LHCN-M2 (cell line): ENCODE data around the gene HHAT. TPM values are rescaled to one million over a fixed set of nuclear protein-coding genes. Genes with fewer than 3 reads are reported as not detected.

ENCODE experiments used
- DNase-seq: peaks from one replicate; pipeline ENCODE4 v3.0.0-alpha.2; 2012; ENCODE audit warnings: low read depth
- total RNA-seq: library from RNA; depleted of rRNA; stranded (reverse); fragments of >200 nt; gene quantifications from 2 replicates; pipeline ENCODE4 v1.2.3, GENCODE V29; 2014

Gene HHAT
- total RNA-seq, 1 experiment from 2014 or later = 24.6 TPM

- DNase-seq = no peak
Measured at GRCh38 chr1:210482491-210482890, 153.8 kb downstream of the HHAT start.

GRCh38 chr1:210482945-210483617, 154.4 kb downstream of the HHAT start:
- DNase-seq = no peak

- DNase-seq = no peak
Measured at GRCh38 chr1:210483821-210484220, 155.1 kb downstream of the HHAT start.

DNA sequence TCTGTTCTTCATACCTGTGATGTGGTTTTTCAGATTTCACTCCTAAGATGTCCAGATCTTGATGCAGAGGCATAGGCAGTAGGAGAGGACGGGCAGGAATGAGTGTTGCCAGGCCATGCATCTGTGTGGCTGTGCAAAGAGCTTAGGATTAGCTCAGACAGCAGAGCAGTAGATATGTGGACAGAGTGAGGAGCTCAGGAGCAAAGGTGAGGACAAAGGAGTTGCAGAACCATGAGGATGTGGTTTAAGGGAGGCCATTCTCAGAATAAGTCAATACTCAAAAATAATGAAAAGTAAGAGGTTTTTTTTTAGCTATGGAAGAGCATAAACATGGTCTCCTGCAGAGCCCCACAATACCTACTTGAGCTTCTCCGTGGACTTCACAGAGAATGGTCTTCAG, 158.3 kb downstream of the HHAT start:
- no peak for DNase-seq

DNA sequence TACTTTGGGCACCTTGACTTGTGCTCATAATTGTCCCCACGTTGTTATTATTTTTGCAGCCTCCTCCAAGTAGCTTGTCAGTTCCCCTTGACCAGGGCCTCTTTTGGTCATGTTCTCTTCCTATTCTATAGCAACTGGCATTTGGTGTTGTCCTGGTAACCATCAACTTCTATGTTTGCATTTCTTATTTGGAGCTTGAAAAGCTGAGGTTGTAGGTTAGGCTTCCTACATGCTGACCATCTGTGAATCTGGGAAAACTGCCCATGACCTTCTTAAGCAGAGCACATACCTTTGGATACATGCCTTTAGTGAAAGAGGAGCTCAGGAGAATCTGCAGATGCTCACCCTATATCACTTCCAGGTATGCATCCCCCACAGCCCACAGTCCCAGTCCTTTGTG, 160.8 kb downstream of the HHAT start:
- no peak for DNase-seq

GRCh38 chr1:210490781-210491180, 162.1 kb downstream of the HHAT start:
- DNase-seq = no peak

DNA sequence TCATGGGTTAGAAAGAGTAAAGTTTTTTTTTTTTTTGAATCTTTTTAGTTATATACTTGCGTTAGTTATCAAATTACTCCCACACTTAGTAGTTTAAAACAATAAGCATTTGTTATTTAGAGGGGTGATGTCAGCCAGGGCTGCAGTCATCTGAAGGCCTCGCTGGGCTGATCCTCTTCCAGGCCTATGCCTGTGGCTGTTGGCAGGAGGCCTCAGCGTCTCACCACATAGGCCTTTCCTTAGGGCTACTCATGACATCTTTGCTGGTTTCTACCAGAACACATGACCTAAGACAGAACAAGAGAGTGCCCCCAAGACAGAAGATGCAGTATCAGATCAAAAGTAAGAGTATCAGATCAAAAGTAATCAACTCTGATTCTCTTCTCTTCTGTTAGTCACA, 167.4 kb downstream of the HHAT start:
- peak; percentile 66 for DNase-seq

GRCh38 chr1:210499956-210500355, 171.3 kb downstream of the HHAT start:
- DNase-seq = peak; percentile 86

- no peak for DNase-seq
Measured at GRCh38 chr1:210500831-210501230, 172.1 kb downstream of the HHAT start.

GRCh38 chr1:210504286-210504685, 175.6 kb downstream of the HHAT start:
- peak; percentile 9 for DNase-seq

- DNase-seq = peak; percentile 8
Measured at GRCh38 chr1:210505601-210506496, 177.1 kb downstream of the HHAT start.

GRCh38 chr1:210506689-210507088, 178.0 kb downstream of the HHAT start:
- DNase-seq = no peak

GRCh38 chr1:210516092-210516656, 187.5 kb downstream of the HHAT start:
- no peak for DNase-seq

GRCh38 chr1:210516697-210517459, 188.2 kb downstream of the HHAT start:
- DNase-seq = no peak

DNA sequence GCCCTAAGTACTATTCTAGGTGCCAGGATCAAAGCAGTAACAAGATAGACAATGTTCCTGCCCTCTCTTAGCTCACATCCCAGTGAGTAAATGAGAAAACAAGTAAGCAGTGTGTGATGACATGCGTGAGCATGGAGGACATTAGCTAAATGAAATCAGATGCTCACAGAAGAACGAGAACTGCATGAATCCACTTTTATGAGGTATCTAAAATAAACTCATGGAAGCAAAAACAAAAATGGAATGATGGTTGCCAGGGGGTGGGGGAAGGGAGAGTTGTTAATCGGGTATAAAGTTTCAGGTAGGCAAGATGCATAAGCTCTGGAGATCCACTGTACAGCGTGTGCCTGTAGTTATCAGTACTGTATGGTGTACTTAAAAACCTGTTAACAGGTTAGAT, 195.1 kb downstream of the HHAT start:
- DNase-seq = no peak

GRCh38 chr1:210525716-210526454, 197.2 kb downstream of the HHAT start:
- DNase-seq = no peak

DNA sequence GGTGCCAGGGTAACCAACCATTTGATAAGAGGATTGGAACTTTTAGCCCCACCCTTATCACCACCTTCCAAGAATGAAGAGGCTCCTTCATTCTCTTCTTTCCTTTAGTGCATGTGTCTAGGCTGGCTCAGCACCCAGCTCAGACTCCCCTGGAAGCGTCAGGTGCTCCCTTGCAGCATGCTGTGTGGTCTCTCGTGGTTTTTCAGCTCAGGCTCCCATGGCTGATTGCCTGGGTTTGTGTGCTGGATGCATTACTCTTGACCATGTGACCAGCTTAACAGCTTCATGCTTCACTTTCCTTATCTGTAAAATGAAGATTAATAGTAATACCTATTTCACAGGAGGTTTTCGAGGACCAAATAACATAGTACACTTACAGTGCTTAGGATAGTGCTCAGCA, 198.4 kb downstream of the HHAT start:
- no peak for DNase-seq

GRCh38 chr1:210531475-210532222, 202.9 kb downstream of the HHAT start:
- DNase-seq = no peak

DNA sequence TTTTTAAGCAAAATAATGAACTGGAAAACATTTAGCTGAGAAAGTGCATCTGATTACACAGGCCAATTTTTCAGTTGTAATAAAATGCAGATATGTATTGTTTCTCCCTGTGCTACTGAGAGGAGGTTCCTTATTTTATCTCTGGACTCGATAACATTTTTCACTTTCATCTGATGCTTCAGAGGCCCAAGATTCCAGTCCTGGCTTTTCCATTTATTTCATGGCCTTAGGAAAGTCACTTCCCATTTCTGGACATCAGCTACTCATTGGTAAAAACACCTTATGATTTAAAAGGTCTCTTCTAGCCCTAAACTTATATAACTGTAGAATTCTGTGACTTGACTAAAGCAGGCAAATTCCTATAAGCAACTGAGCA, 203.5 kb downstream of the HHAT start:
- DNase-seq = no peak

GRCh38 chr1:210535761-210536160, 207.1 kb downstream of the HHAT start:
- DNase-seq = no peak
